ENCODE results near the gene C14orf132. TPM values are rescaled to one million over a fixed set of nuclear protein-coding genes. Genes with fewer than 3 reads are reported as not detected.

The C14orf132 gene
- total and polyA plus RNA-seq, 10 of the 15 experiments (the other 5 are each of a cell fraction or from before 2014, with no cell fraction given), result under 0.01 to 1.2 (median 0.03) TPM; not detected in 2

DNA sequence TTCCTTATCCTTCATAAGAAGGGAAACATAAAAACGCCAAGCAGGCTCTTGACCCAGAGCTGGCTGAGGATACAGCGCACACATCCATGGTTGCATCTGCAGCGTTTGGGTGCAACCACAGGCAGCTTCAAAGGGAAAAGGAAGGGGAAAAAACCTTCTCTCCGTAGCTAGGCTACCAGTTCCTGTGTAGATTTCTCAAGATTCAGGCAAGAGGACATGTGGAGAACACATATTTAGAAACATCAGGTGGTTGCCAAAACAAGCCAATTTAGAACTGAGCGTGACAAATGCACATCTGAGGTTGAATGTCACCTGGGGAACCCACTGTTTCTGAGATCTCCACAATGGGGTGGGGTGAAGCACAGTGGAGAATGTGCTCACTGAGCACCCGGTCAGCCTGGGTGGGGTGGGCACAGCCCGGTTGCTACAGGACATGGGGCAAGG is 87.2 kb downstream of the C14orf132 start (continued):
- TF ChIP-seq NFIC (IDR thresholded peaks at IDR 0.05; ENCODE audit: low read depth, low read length) (0 out of 2 replicates have a peak, but pooled peaks have one; percentile 17), BCL11A (IDR thresholded peaks at IDR 0.05; ENCODE audit: low read depth, low read length) (no peak), KDM1A (IDR thresholded peaks at IDR 0.05; ENCODE audit: borderline replicate concordance) (no peak), NFYA (IDR thresholded peaks at IDR 0.05; ENCODE audit: borderline replicate concordance, low read depth, low read length) (no peak), HDAC6 (IDR thresholded peaks at IDR 0.05; ENCODE audit: unreplicated experiment) (no peak), MYB (IDR thresholded peaks at IDR 0.05; ENCODE audit: borderline replicate concordance, low read depth, low read length) (no peak), CHD2 (IDR thresholded peaks at IDR 0.05; ENCODE audit: borderline replicate concordance, low read depth, low read length) (0 out of 2 replicates have a peak, but pooled peaks have one; percentile 20), BRCA1 (IDR thresholded peaks at IDR 0.05; ENCODE audit: low read depth, low read length) (no peak), JUNB (IDR thresholded peaks at IDR 0.05) (no peak), NR2C1 (IDR thresholded peaks at IDR 0.05) (no peak), IKZF2 (IDR thresholded peaks at IDR 0.05) (peak; percentile 47 to 56; a peak in 1 of 4 replicates), RCOR1 (conservative IDR thresholded peaks at IDR 0.05; ENCODE audit: low read depth, low read length) (no peak), BMI1 (IDR thresholded peaks at IDR 0.05; ENCODE audit: borderline replicate concordance) (peak; percentile 59; the same call in 1 of the 2 replicates)
- TF ChIP-seq, protein P1, sequence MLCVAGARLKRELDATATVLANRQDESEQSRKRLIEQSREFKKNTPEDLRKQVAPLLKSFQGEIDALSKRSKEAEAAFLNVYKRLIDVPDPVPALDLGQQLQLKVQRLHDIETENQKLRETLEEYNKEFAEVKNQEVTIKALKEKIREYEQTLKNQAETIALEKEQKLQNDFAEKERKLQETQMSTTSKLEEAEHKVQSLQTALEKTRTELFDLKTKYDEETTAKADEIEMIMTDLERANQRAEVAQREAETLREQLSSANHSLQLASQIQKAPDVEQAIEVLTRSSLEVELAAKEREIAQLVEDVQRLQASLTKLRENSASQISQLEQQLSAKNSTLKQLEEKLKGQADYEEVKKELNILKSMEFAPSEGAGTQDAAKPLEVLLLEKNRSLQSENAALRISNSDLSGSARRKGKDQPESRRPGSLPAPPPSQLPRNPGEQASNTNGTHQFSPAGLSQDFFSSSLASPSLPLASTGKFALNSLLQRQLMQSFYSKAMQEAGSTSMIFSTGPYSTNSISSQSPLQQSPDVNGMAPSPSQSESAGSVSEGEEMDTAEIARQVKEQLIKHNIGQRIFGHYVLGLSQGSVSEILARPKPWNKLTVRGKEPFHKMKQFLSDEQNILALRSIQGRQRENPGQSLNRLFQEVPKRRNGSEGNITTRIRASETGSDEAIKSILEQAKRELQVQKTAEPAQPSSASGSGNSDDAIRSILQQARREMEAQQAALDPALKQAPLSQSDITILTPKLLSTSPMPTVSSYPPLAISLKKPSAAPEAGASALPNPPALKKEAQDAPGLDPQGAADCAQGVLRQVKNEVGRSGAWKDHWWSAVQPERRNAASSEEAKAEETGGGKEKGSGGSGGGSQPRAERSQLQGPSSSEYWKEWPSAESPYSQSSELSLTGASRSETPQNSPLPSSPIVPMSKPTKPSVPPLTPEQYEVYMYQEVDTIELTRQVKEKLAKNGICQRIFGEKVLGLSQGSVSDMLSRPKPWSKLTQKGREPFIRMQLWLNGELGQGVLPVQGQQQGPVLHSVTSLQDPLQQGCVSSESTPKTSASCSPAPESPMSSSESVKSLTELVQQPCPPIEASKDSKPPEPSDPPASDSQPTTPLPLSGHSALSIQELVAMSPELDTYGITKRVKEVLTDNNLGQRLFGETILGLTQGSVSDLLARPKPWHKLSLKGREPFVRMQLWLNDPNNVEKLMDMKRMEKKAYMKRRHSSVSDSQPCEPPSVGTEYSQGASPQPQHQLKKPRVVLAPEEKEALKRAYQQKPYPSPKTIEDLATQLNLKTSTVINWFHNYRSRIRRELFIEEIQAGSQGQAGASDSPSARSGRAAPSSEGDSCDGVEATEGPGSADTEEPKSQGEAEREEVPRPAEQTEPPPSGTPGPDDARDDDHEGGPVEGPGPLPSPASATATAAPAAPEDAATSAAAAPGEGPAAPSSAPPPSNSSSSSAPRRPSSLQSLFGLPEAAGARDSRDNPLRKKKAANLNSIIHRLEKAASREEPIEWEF (IDR thresholded peaks at IDR 0.05; ENCODE audit: insufficient replicate concordance, low read depth, low read length), result no peak
- TF ChIP-seq, protein P2, sequence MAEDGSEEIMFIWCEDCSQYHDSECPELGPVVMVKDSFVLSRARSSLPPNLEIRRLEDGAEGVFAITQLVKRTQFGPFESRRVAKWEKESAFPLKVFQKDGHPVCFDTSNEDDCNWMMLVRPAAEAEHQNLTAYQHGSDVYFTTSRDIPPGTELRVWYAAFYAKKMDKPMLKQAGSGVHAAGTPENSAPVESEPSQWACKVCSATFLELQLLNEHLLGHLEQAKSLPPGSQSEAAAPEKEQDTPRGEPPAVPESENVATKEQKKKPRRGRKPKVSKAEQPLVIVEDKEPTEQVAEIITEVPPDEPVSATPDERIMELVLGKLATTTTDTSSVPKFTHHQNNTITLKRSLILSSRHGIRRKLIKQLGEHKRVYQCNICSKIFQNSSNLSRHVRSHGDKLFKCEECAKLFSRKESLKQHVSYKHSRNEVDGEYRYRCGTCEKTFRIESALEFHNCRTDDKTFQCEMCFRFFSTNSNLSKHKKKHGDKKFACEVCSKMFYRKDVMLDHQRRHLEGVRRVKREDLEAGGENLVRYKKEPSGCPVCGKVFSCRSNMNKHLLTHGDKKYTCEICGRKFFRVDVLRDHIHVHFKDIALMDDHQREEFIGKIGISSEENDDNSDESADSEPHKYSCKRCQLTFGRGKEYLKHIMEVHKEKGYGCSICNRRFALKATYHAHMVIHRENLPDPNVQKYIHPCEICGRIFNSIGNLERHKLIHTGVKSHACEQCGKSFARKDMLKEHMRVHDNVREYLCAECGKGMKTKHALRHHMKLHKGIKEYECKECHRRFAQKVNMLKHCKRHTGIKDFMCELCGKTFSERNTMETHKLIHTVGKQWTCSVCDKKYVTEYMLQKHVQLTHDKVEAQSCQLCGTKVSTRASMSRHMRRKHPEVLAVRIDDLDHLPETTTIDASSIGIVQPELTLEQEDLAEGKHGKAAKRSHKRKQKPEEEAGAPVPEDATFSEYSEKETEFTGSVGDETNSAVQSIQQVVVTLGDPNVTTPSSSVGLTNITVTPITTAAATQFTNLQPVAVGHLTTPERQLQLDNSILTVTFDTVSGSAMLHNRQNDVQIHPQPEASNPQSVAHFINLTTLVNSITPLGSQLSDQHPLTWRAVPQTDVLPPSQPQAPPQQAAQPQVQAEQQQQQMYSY (CRISPR knock-in tag; IDR thresholded peaks at IDR 0.05), result no peak
- TF ChIP-seq, protein P3, sequence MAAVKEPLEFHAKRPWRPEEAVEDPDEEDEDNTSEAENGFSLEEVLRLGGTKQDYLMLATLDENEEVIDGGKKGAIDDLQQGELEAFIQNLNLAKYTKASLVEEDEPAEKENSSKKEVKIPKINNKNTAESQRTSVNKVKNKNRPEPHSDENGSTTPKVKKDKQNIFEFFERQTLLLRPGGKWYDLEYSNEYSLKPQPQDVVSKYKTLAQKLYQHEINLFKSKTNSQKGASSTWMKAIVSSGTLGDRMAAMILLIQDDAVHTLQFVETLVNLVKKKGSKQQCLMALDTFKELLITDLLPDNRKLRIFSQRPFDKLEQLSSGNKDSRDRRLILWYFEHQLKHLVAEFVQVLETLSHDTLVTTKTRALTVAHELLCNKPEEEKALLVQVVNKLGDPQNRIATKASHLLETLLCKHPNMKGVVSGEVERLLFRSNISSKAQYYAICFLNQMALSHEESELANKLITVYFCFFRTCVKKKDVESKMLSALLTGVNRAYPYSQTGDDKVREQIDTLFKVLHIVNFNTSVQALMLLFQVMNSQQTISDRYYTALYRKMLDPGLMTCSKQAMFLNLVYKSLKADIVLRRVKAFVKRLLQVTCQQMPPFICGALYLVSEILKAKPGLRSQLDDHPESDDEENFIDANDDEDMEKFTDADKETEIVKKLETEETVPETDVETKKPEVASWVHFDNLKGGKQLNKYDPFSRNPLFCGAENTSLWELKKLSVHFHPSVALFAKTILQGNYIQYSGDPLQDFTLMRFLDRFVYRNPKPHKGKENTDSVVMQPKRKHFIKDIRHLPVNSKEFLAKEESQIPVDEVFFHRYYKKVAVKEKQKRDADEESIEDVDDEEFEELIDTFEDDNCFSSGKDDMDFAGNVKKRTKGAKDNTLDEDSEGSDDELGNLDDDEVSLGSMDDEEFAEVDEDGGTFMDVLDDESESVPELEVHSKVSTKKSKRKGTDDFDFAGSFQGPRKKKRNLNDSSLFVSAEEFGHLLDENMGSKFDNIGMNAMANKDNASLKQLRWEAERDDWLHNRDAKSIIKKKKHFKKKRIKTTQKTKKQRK (IDR thresholded peaks at IDR 0.05; ENCODE audit: low read depth, low read length), result no peak
- TF ChIP-seq, protein P4, sequence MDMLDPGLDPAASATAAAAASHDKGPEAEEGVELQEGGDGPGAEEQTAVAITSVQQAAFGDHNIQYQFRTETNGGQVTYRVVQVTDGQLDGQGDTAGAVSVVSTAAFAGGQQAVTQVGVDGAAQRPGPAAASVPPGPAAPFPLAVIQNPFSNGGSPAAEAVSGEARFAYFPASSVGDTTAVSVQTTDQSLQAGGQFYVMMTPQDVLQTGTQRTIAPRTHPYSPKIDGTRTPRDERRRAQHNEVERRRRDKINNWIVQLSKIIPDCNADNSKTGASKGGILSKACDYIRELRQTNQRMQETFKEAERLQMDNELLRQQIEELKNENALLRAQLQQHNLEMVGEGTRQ (IDR thresholded peaks at IDR 0.05; ENCODE audit: borderline replicate concordance, low read depth, low read length), result no peak
